Stimulated activated CD4-positive, alpha-beta T cell treated with anti-CD3 and anti-CD28 coated beads, Interleukin-2, amount 100 ng/mL, for 48 hours (primary cell): ENCODE data around the gene FOLR2.
A peak's percentile ranks its signal among the peaks of the same experiment; 100 is the strongest.

Experiments
- DNase-seq, 2 donors: peaks; one replicate each; pipeline ENCODE4 v3.0.0-alpha.2; 2020

The FOLR2 gene

GRCh38 chr11:72208281-72208680, 8.3 kb upstream of the FOLR2 start:
- DNase-seq, result no peak

GRCh38 chr11:72209101-72209500, 7.5 kb upstream of the FOLR2 start:
- no peak for DNase-seq

- DNase-seq, result no peak
These were observed 1.2 kb downstream of the FOLR2 start for GRCh38 chr11:72217841-72218240.

- no peak for DNase-seq
These were observed 1.7 kb downstream of the FOLR2 start for GRCh38 chr11:72218251-72218745.

GRCh38 chr11:72220696-72221363, 4.2 kb downstream of the FOLR2 start:
- no peak for DNase-seq

GRCh38 chr11:72221386-72222075, 4.9 kb downstream of the FOLR2 start:
- DNase-seq, result no peak

- no peak for DNase-seq
These were observed 5.7 kb downstream of the FOLR2 start for GRCh38 chr11:72222106-72222891.

GRCh38 chr11:72222907-72223614, 6.5 kb downstream of the FOLR2 start:
- peak; percentile 88 to 92 for DNase-seq

GRCh38 chr11:72223615-72224563, 7.3 kb downstream of the FOLR2 start:
- peak; percentile 53 to 57 for DNase-seq

- peak; percentile 23 to 46 for DNase-seq
These were observed 8.2 kb downstream of the FOLR2 start, which contains the start of gene INPPL1 for GRCh38 chr11:72224564-72225410. Gene INPPL1 (plus strand): TSS chr11:72224767. CDS start chr11:72224985, 218 bp downstream.

GRCh38 chr11:72225411-72225951, 8.9 kb downstream of the FOLR2 start:
- no peak for DNase-seq

GRCh38 chr11:72226701-72227100, 10.1 kb downstream of the FOLR2 start:
- no peak for DNase-seq

GRCh38 chr11:72227316-72228228, 11.0 kb downstream of the FOLR2 start:
- DNase-seq, result no peak

GRCh38 chr11:72228229-72228843, 11.7 kb downstream of the FOLR2 start:
- DNase-seq, result no peak

- no peak for DNase-seq
These were observed 12.2 kb downstream of the FOLR2 start for GRCh38 chr11:72228844-72229231.

GRCh38 chr11:72229336-72229924, 12.8 kb downstream of the FOLR2 start:
- no peak for DNase-seq

GRCh38 chr11:72229925-72230763, 13.6 kb downstream of the FOLR2 start:
- no peak for DNase-seq
